Measurements from ENCODE around the gene ACADVL.

DNA sequence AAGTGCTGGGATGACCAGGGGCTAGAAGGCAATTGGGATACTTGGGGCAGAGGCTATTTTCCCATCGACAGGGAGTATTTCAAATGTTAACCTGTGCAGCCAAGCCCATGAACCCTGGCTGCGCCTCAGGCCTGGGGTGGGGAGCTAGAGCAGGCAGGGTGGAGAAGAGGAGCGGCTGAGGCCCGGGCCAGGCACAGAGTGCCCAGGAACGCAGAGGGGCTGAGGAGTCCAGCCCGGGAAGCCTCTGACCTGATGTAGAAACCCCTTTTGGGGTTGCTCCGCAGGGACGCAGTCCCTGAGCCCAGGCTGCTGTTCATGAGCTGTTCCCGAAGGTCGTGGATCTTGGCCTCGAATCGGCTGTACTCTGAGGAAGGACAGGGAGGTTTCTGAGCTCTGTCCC lies 23.8 kb upstream of the ACADVL start:
- TF ChIP-seq POLR2AphosphoS5 (IDR thresholded peaks at IDR 0.05; ENCODE audit: borderline replicate concordance, low read depth, low read length): no peak
- no peak for TF ChIP-seq EZH2 (IDR thresholded peaks at IDR 0.05)
